HT1080 (cell line): ENCODE results near the gene ST8SIA4. TPM values are rescaled to one million over a fixed set of nuclear protein-coding genes. Genes with fewer than 3 reads are reported as not detected.
A peak's percentile ranks its signal among the peaks of the same experiment; 100 is the strongest.

Source experiments
- DNase-seq: peaks from one replicate; pipeline ENCODE4 v3.0.0-alpha.2; 2015; ENCODE audit warnings: low read depth
- polyA plus RNA-seq, 2 experiments: library from polyadenylated mRNA; depleted of rRNA; stranded (reverse); fragments of >200 nt; gene quantifications; 2 replicates each; pipeline ENCODE4 v1.2.3, GENCODE V29; 2015
- total RNA-seq: library from RNA; depleted of rRNA; stranded (reverse); fragments of >200 nt; shearing (Covaris generic); gene quantifications from 2 replicates; pipeline ENCODE4 v1.2.3, GENCODE V29; 2014; rRNA removed

Gene ST8SIA4
- not detected in 2 replicates for total RNA-seq
- not detected in 2 replicates for polyA plus RNA-seq (2015; cell fraction: cytosol; rRNA removed)
- polyA plus RNA-seq (2015; cell fraction: nucleus; rRNA removed), result not detected in 2 replicates

GRCh38 chr5:100903039-100903887 lies at the start of gene ST8SIA4:
Gene ST8SIA4 (minus strand): TSS chr5:100903282. CDS start chr5:100902955, 327 bp downstream.
- no peak for DNase-seq

GRCh38 chr5:100950985-100951384 lies 47.9 kb upstream of the ST8SIA4 start:
- peak; percentile 40 for DNase-seq

- no peak for DNase-seq
Observed at GRCh38 chr5:100913298-100913697, 10.2 kb upstream of the ST8SIA4 start.

GRCh38 chr5:100909034-100909433 lies 6.0 kb upstream of the ST8SIA4 start:
- DNase-seq, result no peak

- DNase-seq, result no peak
Observed at GRCh38 chr5:100905259-100905914, 2.3 kb upstream of the ST8SIA4 start.

GRCh38 chr5:100904259-100904861 lies 1.3 kb upstream of the ST8SIA4 start:
- DNase-seq, result no peak

GRCh38 chr5:100902440-100903038 lies 543 bp downstream of the ST8SIA4 start:
- no peak for DNase-seq

- DNase-seq, result no peak
Observed at GRCh38 chr5:100901821-100902341, 1.2 kb downstream of the ST8SIA4 start.

- no peak for DNase-seq
Observed at GRCh38 chr5:100900796-100901781, 2.0 kb downstream of the ST8SIA4 start.

GRCh38 chr5:100900142-100900795 lies 2.8 kb downstream of the ST8SIA4 start:
- DNase-seq, result no peak

GRCh38 chr5:100899675-100900074 lies 3.4 kb downstream of the ST8SIA4 start:
- no peak for DNase-seq

GRCh38 chr5:100898504-100899346 lies 4.4 kb downstream of the ST8SIA4 start:
- no peak for DNase-seq

- DNase-seq, result no peak
Observed at GRCh38 chr5:100896054-100896453, 7.0 kb downstream of the ST8SIA4 start.

GRCh38 chr5:100890461-100891008 lies 12.5 kb downstream of the ST8SIA4 start:
- DNase-seq, result no peak

- DNase-seq, result no peak
Observed at GRCh38 chr5:100889896-100890295, 13.2 kb downstream of the ST8SIA4 start.

- DNase-seq, result no peak
Observed at GRCh38 chr5:100889165-100889743, 13.8 kb downstream of the ST8SIA4 start.

GRCh38 chr5:100877274-100877673 lies 25.8 kb downstream of the ST8SIA4 start:
- DNase-seq, result peak; percentile 20
